ENCODE measurements around the gene CMYA5. TPM values are rescaled to one million over a fixed set of nuclear protein-coding genes. Genes with fewer than 3 reads are reported as not detected.

The CMYA5 gene
- total and polyA plus RNA-seq, 2 of the 4 experiments (the other 2 are of a cell fraction): 0.39 to 0.90 TPM

GRCh38 chr5:79694183-79694582 is 4.5 kb downstream of the CMYA5 start:
- no peak overlapping the region for H3K9ac ChIP-seq (ENCODE audit: low read depth, low read length)
- no peak overlapping the region for H3K56ac ChIP-seq (ENCODE audit: extremely low read depth, insufficient read depth, low read length)
- POLR2A ChIA-PET (ENCODE audit: unreplicated experiment): no interaction called here
- BruUV-seq (replicated peaks): no TSS peak
- no peak overlapping the region for H3K4me2 ChIP-seq (ENCODE audit: low read depth, low read length)
- no peaks in the 10 kb centered on the region for H3K9me1 ChIP-seq (ENCODE audit: insufficient read depth, low read length)
- CTCF ChIA-PET: no interaction called here
- no peak overlapping the region for H4K8ac ChIP-seq (ENCODE audit: low read depth in 2 of 2, low read length in 2 of 2)
- H2AFZ ChIP-seq (replicated peaks; ENCODE audit: low read length, poor library complexity): no peak overlapping the region
- H4K5ac ChIP-seq (ENCODE audit: low read depth, low read length): no peak overlapping the region
- H3K23ac ChIP-seq (ENCODE audit: low read depth, low read length): no peak overlapping the region
- H2AK5ac ChIP-seq (ENCODE audit: low read depth, low read length): no peak overlapping the region
- no peaks in the 10 kb centered on the region for H3K9me3 ChIP-seq (ENCODE audit: control insufficient read depth, insufficient read depth, low read length)
- intact Hi-C loops (cut with micrococcal nuclease): no loop called here
- TF ChIP-seq RFX5 (IDR thresholded peaks at IDR 0.05; ENCODE audit: low read depth, low read length) (no peak), MAZ (IDR thresholded peaks at IDR 0.05; ENCODE audit: borderline replicate concordance, low read depth, low read length) (no peak), NFE2L2 (IDR thresholded peaks at IDR 0.05; ENCODE audit: low read depth, low read length) (no peak), CTCF (conservative IDR thresholded peaks at IDR 0.05; ENCODE audit: low read depth, low read length) (no peak), RAD21 (IDR thresholded peaks at IDR 0.05; ENCODE audit: low read length) (no peak), ELK1 (IDR thresholded peaks at IDR 0.05; ENCODE audit: borderline replicate concordance, low read depth, low read length) (no peak), RCOR1 (IDR thresholded peaks at IDR 0.05; ENCODE audit: insufficient replicate concordance, low read length) (no peak), MXI1 (IDR thresholded peaks at IDR 0.05; ENCODE audit: borderline replicate concordance, low read depth, low read length) (no peak), MAFK (IDR thresholded peaks at IDR 0.05; ENCODE audit: low read depth, low read length) (no peak), USF2 (IDR thresholded peaks at IDR 0.05; ENCODE audit: low read depth, low read length) (no peak), BHLHE40 (IDR thresholded peaks at IDR 0.05; ENCODE audit: low read depth, low read length) (no peak), CEBPB (IDR thresholded peaks at IDR 0.05; ENCODE audit: low read depth, low read length) (no peak), FOS (IDR thresholded peaks at IDR 0.05; ENCODE audit: low read depth, low read length) (no peak), SMC3 (IDR thresholded peaks at IDR 0.05; ENCODE audit: low read depth, low read length) (no peak), POLR2A (IDR thresholded peaks at IDR 0.05; ENCODE audit: low read depth, low read length) (no peak), CHD1 (IDR thresholded peaks at IDR 0.05; ENCODE audit: low read depth, low read length) (no peak)
- H3K18ac ChIP-seq (ENCODE audit: low read depth, low read length): no peak overlapping the region
- H4K20me1 ChIP-seq (ENCODE audit: insufficient read depth, low read length): no peaks in the 10 kb centered on the region
- no peak overlapping the region for H3K4me3 ChIP-seq (ENCODE audit: insufficient read depth, low read depth, low read length)
- H3K27ac ChIP-seq (ENCODE audit: insufficient read depth, low read length): no peak overlapping the region
- dilution Hi-C loops (cut with HindIII; ENCODE audit: low sequenced_read_pairs, unreplicated experiment): no loop called here
- ATAC-seq (ENCODE audit: low read depth): no peak
- H3K79me1 ChIP-seq (ENCODE audit: low read depth in 1 of 2, low read length in 2 of 2): no peaks in the 10 kb centered on the region; a peak in 1 of 4 replicates
- no peak overlapping the region for H3K4ac ChIP-seq (ENCODE audit: low read depth, low read length)
- H2BK5ac ChIP-seq (ENCODE audit: low read depth, low read length, poor library complexity, severe bottlenecking): no peak overlapping the region
- in situ Hi-C loops (cut with MboI; ENCODE audit: low sequenced_read_pairs): no loop called here
- H3K36me3 ChIP-seq (ENCODE audit: control insufficient read depth, insufficient read depth, low read length): no peaks in the 10 kb centered on the region
- no peak overlapping the region for H2BK120ac ChIP-seq (ENCODE audit: low read depth, low read length)
- H3K27me3 ChIP-seq (ENCODE audit: control insufficient read depth, insufficient read depth, low read length): no peaks in the 10 kb centered on the region
- no peak overlapping the region for H4K91ac ChIP-seq (ENCODE audit: insufficient read depth, low read depth, low read length)
- no peak overlapping the region for H2BK20ac ChIP-seq (ENCODE audit: low read depth, low read length)
- no CpG with 5 or more reads among the region's 1 CpG for WGBS, 2 experiments (ENCODE audit: extremely low coverage in 2 of 2, insufficient read length in 1 of 2)
- DNase-seq: no peak
- no peak overlapping the region for H2AK9ac ChIP-seq (replicated peaks; ENCODE audit: low read depth, low read length, poor library complexity)
- H3K14ac ChIP-seq (replicated peaks; ENCODE audit: low read depth, low read length): no peak overlapping the region
- no peak overlapping the region for H2BK15ac ChIP-seq (ENCODE audit: low read depth, low read length)
- H3K4me1 ChIP-seq (ENCODE audit: control insufficient read depth, insufficient read depth, low read length): peaks cover 3% of the 10 kb centered on the region; the same call in 1 of the 2 replicates
